ENCODE data around the gene CENPT. TPM values are rescaled to one million over a fixed set of nuclear protein-coding genes. Genes with fewer than 3 reads are reported as not detected.

Gene CENPT
- total and polyA plus RNA-seq, 2 donors (not counting 1 experiment from before 2014, with no cell fraction given) = 75.0 to 169 TPM

DNA sequence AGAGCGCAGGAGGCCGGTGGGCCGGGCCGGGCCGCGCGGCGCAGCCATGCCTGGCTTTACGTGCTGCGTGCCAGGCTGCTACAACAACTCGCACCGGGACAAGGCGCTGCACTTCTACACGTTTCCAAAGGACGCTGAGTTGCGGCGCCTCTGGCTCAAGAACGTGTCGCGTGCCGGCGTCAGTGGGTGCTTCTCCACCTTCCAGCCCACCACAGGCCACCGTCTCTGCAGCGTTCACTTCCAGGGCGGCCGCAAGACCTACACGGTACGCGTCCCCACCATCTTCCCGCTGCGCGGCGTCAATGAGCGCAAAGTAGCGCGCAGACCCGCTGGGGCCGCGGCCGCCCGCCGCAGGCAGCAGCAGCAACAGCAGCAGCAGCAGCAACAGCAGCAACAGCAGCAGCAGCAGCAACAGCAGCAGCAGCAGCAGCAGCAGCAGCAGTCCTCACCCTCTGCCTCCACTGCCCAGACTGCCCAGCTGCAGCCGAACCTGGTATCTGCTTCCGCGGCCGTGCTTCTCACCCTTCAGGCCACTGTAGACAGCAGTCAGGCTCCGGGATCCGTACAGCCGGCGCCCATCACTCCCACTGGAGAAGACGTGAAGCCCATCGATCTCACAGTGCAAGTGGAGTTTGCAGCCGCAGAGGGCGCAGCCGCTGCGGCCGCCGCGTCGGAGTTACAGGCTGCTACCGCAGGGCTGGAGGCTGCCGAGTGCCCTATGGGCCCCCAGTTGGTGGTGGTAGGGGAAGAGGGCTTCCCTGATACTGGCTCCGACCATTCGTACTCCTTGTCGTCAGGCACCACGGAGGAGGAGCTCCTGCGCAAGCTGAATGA is 4.8 kb downstream of the CENPT start:
- POLR2A ChIA-PET = interaction anchor here (0.8 kb wide), 1 partner anchor 10 kb away, joined by 3 read pairs; no protein-coding TSS in a partner anchor
- DNase-seq = peak; percentile 78
- peak overlapping the region; percentile 95 for H3K4me3 Mint-ChIP-seq
- CTCF ChIA-PET = interaction anchor here (1.0 to 3.0 kb wide), 3 partner anchors 22 to 198 kb away, joined by 3 to 13 read pairs (median 3); no protein-coding TSS in a partner anchor
- H3K9me3 Mint-ChIP-seq (ENCODE audit: insufficient read depth) = no peaks in the 10 kb centered on the region
- peak overlapping the region; percentile 97 for H3K4me2 ChIP-seq (replicated peaks; ENCODE audit: low read depth, low read length, poor library complexity, severe bottlenecking)
- peaks cover 34 to 47% of the 10 kb centered on the region in 2 donors for H3K4me1 ChIP-seq (ENCODE audit: control insufficient read depth in 2 of 2, insufficient read depth in 2 of 2, low read length in 2 of 2)
- H3K36me3 ChIP-seq (replicated peaks in 1 of 2; ENCODE audit: control extremely low read depth in 1 of 2, control insufficient read depth in 1 of 2, extremely low read depth in 1 of 2, insufficient read depth in 2 of 2, low read length in 1 of 2) = no peaks in the 10 kb centered on the region
- no peaks in the 10 kb centered on the region for H3K27me3 ChIP-seq (replicated peaks in 1 of 4; ENCODE audit: control extremely low read depth in 1 of 4, control insufficient read depth in 3 of 4, insufficient read depth in 4 of 4, low read length in 3 of 4)
- H2AFZ ChIP-seq (ENCODE audit: insufficient read depth, low read depth, low read length, poor library complexity, severe bottlenecking) = peak overlapping the region; percentile 99
- 1% methylated on average over 67 of the region's 67 CpGs for WGBS (ENCODE audit: insufficient coverage)
- peak overlapping the region; percentile 83 for H3K9ac ChIP-seq (ENCODE audit: low read length)
- H3K27me3 Mint-ChIP-seq = no peaks in the 10 kb centered on the region
- H3K27ac Mint-ChIP-seq = peak overlapping the region; percentile 97
- peaks cover 40% of the 10 kb centered on the region for H3K4me1 Mint-ChIP-seq
- peak; percentile 23 for ATAC-seq (ENCODE audit: low read depth)
- intact Hi-C loops (cut with micrococcal nuclease) = loop anchor here (1.0 to 10.0 kb wide), 9 partner anchors 9 to 1088 kb away; partner anchors contain the start of genes ACD, C16orf86, CTCF and DYNC1LI2
- H3K27ac ChIP-seq (ENCODE audit: low read length in 2 of 2) = peak overlapping the region; percentile 25 to 87
- H3K79me2 ChIP-seq (ENCODE audit: control insufficient read depth, insufficient read depth, low read length) = peaks cover 31% of the 10 kb centered on the region
- peaks cover 22% of the 10 kb centered on the region for H4K20me1 ChIP-seq (ENCODE audit: control insufficient read depth, insufficient read depth, low read length, poor library complexity, severe bottlenecking)
- H3K9me3 ChIP-seq (ENCODE audit: control extremely low read depth in 1 of 3, control insufficient read depth in 2 of 3, insufficient read depth in 1 of 3, low read length in 2 of 3) = peaks cover 0 to 5% (median 0%) of the 10 kb centered on the region in 3 donors
- peak overlapping the region; percentile 42 to 91 (median 74) for H3K4me3 ChIP-seq (ENCODE audit: control extremely low read depth in 1 of 5, extremely low read depth in 1 of 5, insufficient read depth in 1 of 5, low read depth in 2 of 5, low read length in 4 of 5)
- TF ChIP-seq, protein P1, sequence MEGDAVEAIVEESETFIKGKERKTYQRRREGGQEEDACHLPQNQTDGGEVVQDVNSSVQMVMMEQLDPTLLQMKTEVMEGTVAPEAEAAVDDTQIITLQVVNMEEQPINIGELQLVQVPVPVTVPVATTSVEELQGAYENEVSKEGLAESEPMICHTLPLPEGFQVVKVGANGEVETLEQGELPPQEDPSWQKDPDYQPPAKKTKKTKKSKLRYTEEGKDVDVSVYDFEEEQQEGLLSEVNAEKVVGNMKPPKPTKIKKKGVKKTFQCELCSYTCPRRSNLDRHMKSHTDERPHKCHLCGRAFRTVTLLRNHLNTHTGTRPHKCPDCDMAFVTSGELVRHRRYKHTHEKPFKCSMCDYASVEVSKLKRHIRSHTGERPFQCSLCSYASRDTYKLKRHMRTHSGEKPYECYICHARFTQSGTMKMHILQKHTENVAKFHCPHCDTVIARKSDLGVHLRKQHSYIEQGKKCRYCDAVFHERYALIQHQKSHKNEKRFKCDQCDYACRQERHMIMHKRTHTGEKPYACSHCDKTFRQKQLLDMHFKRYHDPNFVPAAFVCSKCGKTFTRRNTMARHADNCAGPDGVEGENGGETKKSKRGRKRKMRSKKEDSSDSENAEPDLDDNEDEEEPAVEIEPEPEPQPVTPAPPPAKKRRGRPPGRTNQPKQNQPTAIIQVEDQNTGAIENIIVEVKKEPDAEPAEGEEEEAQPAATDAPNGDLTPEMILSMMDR (IDR thresholded peaks at IDR 0.05) = peak; percentile 43
- no peak for TF ChIP-seq EZH2 (IDR thresholded peaks at IDR 0.05; ENCODE audit: borderline replicate concordance, insufficient read depth, low read depth, low read length, poor library complexity, severe bottlenecking)
